ENCODE data around the gene FXYD1. TPM values are rescaled to one million over a fixed set of nuclear protein-coding genes. Genes with fewer than 3 reads are reported as not detected.
A peak's percentile ranks its signal among the peaks of the same experiment; 100 is the strongest.

The FXYD1 gene
- not detected for total RNA-seq

GRCh38 chr19:35138305-35138892, at the start of gene FXYD1:
Gene FXYD1, plus strand, starts transcription at chr19:35138824. Its CDS starts 1,256 bp downstream, at chr19:35140080.
- ATAC-seq (ENCODE audit: low read depth), result no peak
- no peak for DNase-seq
- POLR2A ChIA-PET, result no interaction called here
- Mint-ChIP-seq H3K9me3 (no peaks in the 10 kb centered on the region), H3K27ac (no peak within 1 kb of the TSS), H3K27me3 (peaks cover 7% of the 10 kb centered on the region), H3K4me1 (peaks cover 18% of the 10 kb centered on the region), H3K36me3 (no peaks in the 10 kb centered on the region), H3K4me3 (no peak within 1 kb of the TSS)

- H3K9me3 Mint-ChIP-seq, result no peaks in the 10 kb centered on the region
These were observed 49.1 kb upstream of the FXYD1 start for GRCh38 chr19:35089554-35089953.

GRCh38 chr19:35090160-35090505, 48.5 kb upstream of the FXYD1 start:
- no peak overlapping the region for H3K4me3 Mint-ChIP-seq
- H3K9me3 Mint-ChIP-seq, result no peaks in the 10 kb centered on the region
- peaks cover 16% of the 10 kb centered on the region for H3K27me3 Mint-ChIP-seq
- H3K27ac Mint-ChIP-seq, result no peak overlapping the region
- ATAC-seq (ENCODE audit: low read depth), result no peak
- POLR2A ChIA-PET, result no interaction called here
- no peak for DNase-seq
- H3K36me3 Mint-ChIP-seq, result no peaks in the 10 kb centered on the region
- no peaks in the 10 kb centered on the region for H3K4me1 Mint-ChIP-seq

More at GRCh38 chr19:35089554-35089953, 49.1 kb upstream of the FXYD1 start:
- no peak overlapping the region for H3K27ac Mint-ChIP-seq
- H3K27me3 Mint-ChIP-seq, result peaks cover 16% of the 10 kb centered on the region
- H3K36me3 Mint-ChIP-seq, result no peaks in the 10 kb centered on the region
- POLR2A ChIA-PET, result no interaction called here
- DNase-seq (no peak), ATAC-seq (ENCODE audit: low read depth) (no peak)
- H3K4me3 Mint-ChIP-seq, result no peak overlapping the region
- no peaks in the 10 kb centered on the region for H3K4me1 Mint-ChIP-seq

GRCh38 chr19:35090506-35091214, 48.0 kb upstream of the FXYD1 start:
- Mint-ChIP-seq H3K9me3 (no peaks in the 10 kb centered on the region), H3K4me1 (no peaks in the 10 kb centered on the region), H3K4me3 (no peak overlapping the region), H3K27ac (no peak overlapping the region), H3K27me3 (peaks cover 16% of the 10 kb centered on the region), H3K36me3 (no peaks in the 10 kb centered on the region)
- POLR2A ChIA-PET, result no interaction called here
- DNase-seq (no peak), ATAC-seq (ENCODE audit: low read depth) (peak; percentile 52)

GRCh38 chr19:35093430-35093829, 45.2 kb upstream of the FXYD1 start:
- no peak for DNase-seq
- ATAC-seq (ENCODE audit: low read depth), result no peak
- H3K27ac Mint-ChIP-seq, result no peak overlapping the region
- H3K4me1 Mint-ChIP-seq, result no peaks in the 10 kb centered on the region
- POLR2A ChIA-PET, result no interaction called here
- no peak overlapping the region for H3K4me3 Mint-ChIP-seq
- no peaks in the 10 kb centered on the region for H3K9me3 Mint-ChIP-seq
- no peaks in the 10 kb centered on the region for H3K36me3 Mint-ChIP-seq
- peaks cover 20% of the 10 kb centered on the region for H3K27me3 Mint-ChIP-seq

- Mint-ChIP-seq H3K27ac (no peak overlapping the region), H3K27me3 (peaks cover 20% of the 10 kb centered on the region), H3K36me3 (no peaks in the 10 kb centered on the region), H3K4me3 (no peak overlapping the region), H3K4me1 (no peaks in the 10 kb centered on the region), H3K9me3 (no peaks in the 10 kb centered on the region)
- ATAC-seq (ENCODE audit: low read depth), result no peak
- DNase-seq, result no peak
- POLR2A ChIA-PET, result no interaction called here
These were observed 44.5 kb upstream of the FXYD1 start for GRCh38 chr19:35093941-35094647.

- H3K36me3 Mint-ChIP-seq, result no peaks in the 10 kb centered on the region
- no peaks in the 10 kb centered on the region for H3K9me3 Mint-ChIP-seq
- H3K27me3 Mint-ChIP-seq, result peaks cover 16% of the 10 kb centered on the region
- ATAC-seq (ENCODE audit: low read depth) (no peak), DNase-seq (no peak)
- no peak overlapping the region for H3K27ac Mint-ChIP-seq
- no peaks in the 10 kb centered on the region for H3K4me1 Mint-ChIP-seq
- no peak overlapping the region for H3K4me3 Mint-ChIP-seq
- POLR2A ChIA-PET, result no interaction called here
These were observed 44.0 kb upstream of the FXYD1 start for GRCh38 chr19:35094656-35095055.

- Mint-ChIP-seq H3K4me3 (no peak overlapping the region), H3K36me3 (no peaks in the 10 kb centered on the region), H3K27ac (no peak overlapping the region), H3K27me3 (peaks cover 10% of the 10 kb centered on the region), H3K4me1 (no peaks in the 10 kb centered on the region), H3K9me3 (no peaks in the 10 kb centered on the region)
- POLR2A ChIA-PET, result no interaction called here
- ATAC-seq (ENCODE audit: low read depth) (no peak), DNase-seq (no peak)
These were observed 42.8 kb upstream of the FXYD1 start for GRCh38 chr19:35095667-35096368.

- Mint-ChIP-seq H3K4me3 (no peak overlapping the region), H3K9me3 (no peaks in the 10 kb centered on the region), H3K4me1 (no peaks in the 10 kb centered on the region), H3K27me3 (peaks cover 6% of the 10 kb centered on the region), H3K36me3 (no peaks in the 10 kb centered on the region), H3K27ac (no peak overlapping the region)
- POLR2A ChIA-PET, result no interaction called here
- DNase-seq, result no peak
- no peak for ATAC-seq (ENCODE audit: low read depth)
These were observed 40.1 kb upstream of the FXYD1 start for GRCh38 chr19:35098413-35099049.

- Mint-ChIP-seq H3K4me3 (no peak overlapping the region), H3K4me1 (no peaks in the 10 kb centered on the region), H3K36me3 (no peaks in the 10 kb centered on the region), H3K27me3 (peaks cover 6% of the 10 kb centered on the region), H3K27ac (no peak overlapping the region), H3K9me3 (no peaks in the 10 kb centered on the region)
- DNase-seq (no peak), ATAC-seq (ENCODE audit: low read depth) (no peak)
- POLR2A ChIA-PET, result no interaction called here
These were observed 39.3 kb upstream of the FXYD1 start for GRCh38 chr19:35099155-35099896.

- no peak for DNase-seq
- Mint-ChIP-seq H3K36me3 (no peaks in the 10 kb centered on the region), H3K9me3 (no peaks in the 10 kb centered on the region), H3K27ac (no peak overlapping the region), H3K4me3 (no peak overlapping the region), H3K27me3 (peaks cover 4% of the 10 kb centered on the region), H3K4me1 (no peaks in the 10 kb centered on the region)
- no peak for ATAC-seq (ENCODE audit: low read depth)
- POLR2A ChIA-PET, result no interaction called here
These were observed 38.7 kb upstream of the FXYD1 start for GRCh38 chr19:35099897-35100275.

- no peak overlapping the region for H3K27ac Mint-ChIP-seq
- no peak overlapping the region for H3K4me3 Mint-ChIP-seq
- ATAC-seq (ENCODE audit: low read depth) (no peak), DNase-seq (no peak)
- POLR2A ChIA-PET, result interaction anchor here (0.9 kb wide), 1 partner anchor 9 kb away, joined by 3 read pairs; no protein-coding TSS in a partner anchor
- H3K36me3 Mint-ChIP-seq, result no peaks in the 10 kb centered on the region
- H3K4me1 Mint-ChIP-seq, result no peaks in the 10 kb centered on the region
- no peaks in the 10 kb centered on the region for H3K9me3 Mint-ChIP-seq
- H3K27me3 Mint-ChIP-seq, result peaks cover 4% of the 10 kb centered on the region
These were observed 37.8 kb upstream of the FXYD1 start for GRCh38 chr19:35100588-35101533.

Data from activated naive CD8-positive, alpha-beta T cell treated with anti-CD3 and anti-CD28 coated beads, Interleukin-2, amount 10 ng/mL, durations not matched to agents 7 days and 5 days (primary cell).